Fibroblast of lung (primary cell): ENCODE measurements around the gene B4GALT6. TPM values are rescaled to one million over a fixed set of nuclear protein-coding genes. Genes with fewer than 3 reads are reported as not detected.
A peak's percentile ranks its signal among the peaks of the same experiment; 100 is the strongest.

Experiments
- DNase-seq, 2 donors: peaks; one replicate each; pipeline versions ENCODE4 v3.0.0 to v3.0.0-alpha.2; 2010; ENCODE audit warnings: low read depth in 2 of 2
- H2AFZ ChIP-seq: 2 replicates; pipeline ENCODE4 v1.5.1; 2012; ENCODE audit warnings: low read length, control low read depth, inconsistent platforms
- H3K27ac ChIP-seq: 2 replicates; pipeline ENCODE4 v1.5.1; 2011; ENCODE audit warnings: low read length, control low read depth; ENCODE audit not compliant: insufficient read depth
- H3K27me3 ChIP-seq: 2 replicates; pipeline ENCODE4 v1.5.1; 2011; ENCODE audit warnings: mild to moderate bottlenecking, low read length; ENCODE audit not compliant: control insufficient read depth, insufficient read depth
- H3K36me3 ChIP-seq: 2 replicates; pipeline ENCODE4 v1.5.1; 2011; ENCODE audit warnings: low read length; ENCODE audit not compliant: control insufficient read depth, insufficient read depth
- H3K4me1 ChIP-seq: 2 replicates; pipeline ENCODE4 v1.5.1; 2011; ENCODE audit warnings: low read length; ENCODE audit not compliant: control insufficient read depth, insufficient read depth; ENCODE audit errors: extremely low read depth
- H3K4me2 ChIP-seq: 2 replicates; pipeline ENCODE4 v1.5.1; 2011; ENCODE audit warnings: low read length, control low read depth; ENCODE audit not compliant: insufficient read depth; ENCODE audit errors: extremely low read depth
- H3K4me3 ChIP-seq, 4 experiments: fragments of 200-600 bp in 1 of 4; sonication (generic) in 1 of 4; replicated peaks in 1 of 4; 2 replicates each; pipeline ENCODE4 v1.5.1; 2011 to 2016; ENCODE audit warnings: low read length in 4 of 4, low read depth in 3 of 4, mild to moderate bottlenecking in 3 of 4, control low read depth in 2 of 4, inconsistent platforms in 1 of 4, mixed read lengths in 1 of 4; ENCODE audit not compliant: insufficient read depth in 1 of 4; ENCODE audit errors: control extremely low read depth in 1 of 4
- H3K79me2 ChIP-seq: 2 replicates; pipeline ENCODE4 v1.5.1; 2012; ENCODE audit warnings: mild to moderate bottlenecking, low read length, inconsistent platforms; ENCODE audit not compliant: control insufficient read depth, insufficient read depth
- H3K9ac ChIP-seq: 2 replicates; pipeline ENCODE4 v1.5.1; 2011; ENCODE audit warnings: mild to moderate bottlenecking, low read length, control low read depth; ENCODE audit not compliant: insufficient read depth
- H3K9me3 ChIP-seq: 2 replicates; pipeline ENCODE4 v1.5.1; 2012; ENCODE audit warnings: low read depth, low read length; ENCODE audit not compliant: control insufficient read depth, insufficient read depth
- H4K20me1 ChIP-seq: 2 replicates; pipeline ENCODE4 v1.5.1; 2011; ENCODE audit warnings: low read length; ENCODE audit not compliant: control insufficient read depth, insufficient read depth; ENCODE audit errors: extremely low read depth
- CTCF ChIP-seq, 2 donors: IDR thresholded peaks in 1 of 2; conservative IDR thresholded peaks in 1 of 2; 1 replicate in 1 of 2; 2 replicates in 1 of 2; pipeline ENCODE4 v1.5.1; 2011 to 2012; ENCODE audit warnings: low read length in 2 of 2, control low read depth in 1 of 2, inconsistent platforms in 1 of 2, low read depth in 1 of 2, mild to moderate bottlenecking in 1 of 2
- EZH2 ChIP-seq: IDR thresholded peaks from 2 replicates; pipeline ENCODE4 v1.5.1; 2012; ENCODE audit warnings: low read length, control low read depth, mild to moderate bottlenecking; ENCODE audit errors: missing control alignments
- polyA plus RNA-seq, 2 donors: library from polyadenylated mRNA; depleted of rRNA in 1 of 2; stranded (reverse) in 1 of 2; unstranded in 1 of 2; fragments of >200 nt; gene quantifications; 2 replicates each; pipeline ENCODE4 v1.2.1, GENCODE V29; 2011 to 2012; ENCODE audit warnings: missing spikeins in 1 of 2
- total RNA-seq: library from RNA; depleted of rRNA; stranded (reverse); fragments of >200 nt; gene quantifications from 2 replicates; pipeline ENCODE4 v1.2.1, GENCODE V29; 2014

Gene B4GALT6
- total and polyA plus RNA-seq, 2 donors (not counting 1 experiment from before 2014, with no cell fraction given): 1.5 to 2.5 TPM

- H3K4me2 ChIP-seq: no peak overlapping the region
- H3K9me3 ChIP-seq: no peaks in the 10 kb centered on the region
- H3K9ac ChIP-seq: no peak overlapping the region
- H3K4me1 ChIP-seq: no peaks in the 10 kb centered on the region
- H3K79me2 ChIP-seq: no peaks in the 10 kb centered on the region
- H4K20me1 ChIP-seq: no peaks in the 10 kb centered on the region
- no peaks in the 10 kb centered on the region for H3K36me3 ChIP-seq
- no peaks in the 10 kb centered on the region for H3K27me3 ChIP-seq
- no peak overlapping the region for H2AFZ ChIP-seq
- no peak overlapping the region for H3K27ac ChIP-seq
- TF ChIP-seq CTCF (conservative IDR thresholded peaks at IDR 0.05 in 1 of 2, IDR thresholded peaks at IDR 0.05 in 1 of 2; ENCODE audit: low read depth in 1 of 2, low read length in 2 of 2) (no peak), EZH2 (no peak)
- no peak overlapping the region for H3K4me3 ChIP-seq
- peak; percentile 56 to 92 for DNase-seq
These were observed 22.4 kb downstream of the B4GALT6 start for GRCh38 chr18:31661965-31662364.

GRCh38 chr18:31660763-31661162 is 23.6 kb downstream of the B4GALT6 start:
- Histone ChIP-seq H3K79me2 (no peaks in the 10 kb centered on the region), H3K4me1 (no peaks in the 10 kb centered on the region), H3K4me3 (no peak overlapping the region), H2AFZ (no peak overlapping the region), H3K27me3 (no peaks in the 10 kb centered on the region), H3K9ac (no peak overlapping the region), H4K20me1 (no peaks in the 10 kb centered on the region), H3K36me3 (no peaks in the 10 kb centered on the region), H3K9me3 (no peaks in the 10 kb centered on the region), H3K4me2 (no peak overlapping the region), H3K27ac (no peak overlapping the region)
- TF ChIP-seq EZH2 (no peak), CTCF (conservative IDR thresholded peaks at IDR 0.05 in 1 of 2, IDR thresholded peaks at IDR 0.05 in 1 of 2; ENCODE audit: low read depth in 1 of 2, low read length in 2 of 2) (no peak)
- DNase-seq: no peak

GRCh38 chr18:31659576-31660177 is 24.7 kb downstream of the B4GALT6 start:
- Histone ChIP-seq H3K9me3 (no peaks in the 10 kb centered on the region), H2AFZ (no peak overlapping the region), H3K36me3 (no peaks in the 10 kb centered on the region), H3K27me3 (no peaks in the 10 kb centered on the region), H3K4me3 (no peak overlapping the region), H3K27ac (no peak overlapping the region), H4K20me1 (no peaks in the 10 kb centered on the region), H3K4me2 (no peak overlapping the region), H3K4me1 (no peaks in the 10 kb centered on the region), H3K79me2 (no peaks in the 10 kb centered on the region), H3K9ac (no peak overlapping the region)
- no peak for DNase-seq
- no peak for TF ChIP-seq CTCF (conservative IDR thresholded peaks at IDR 0.05 in 1 of 2, IDR thresholded peaks at IDR 0.05 in 1 of 2; ENCODE audit: low read depth in 1 of 2, low read length in 2 of 2)
- no peak for TF ChIP-seq EZH2
